ENCODE measurements around the gene EEF1AKMT3.

DNA sequence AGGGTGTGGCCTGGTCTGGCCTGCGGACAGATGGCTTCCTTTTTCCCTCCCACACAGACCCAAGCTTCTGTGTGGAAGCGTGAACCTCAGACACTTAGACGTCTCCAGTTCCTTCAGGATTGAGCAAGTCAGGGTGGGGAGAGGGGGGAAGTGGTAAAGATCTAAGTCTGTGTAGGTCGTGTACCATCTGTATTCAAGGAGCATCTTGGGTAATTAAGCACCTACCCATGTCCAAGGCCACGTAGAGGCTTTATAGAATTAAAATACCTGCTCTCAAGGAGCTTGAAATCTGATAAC is 44.4 kb downstream of the EEF1AKMT3 start:
- TF ChIP-seq EZH2 (IDR thresholded peaks at IDR 0.05; ENCODE audit: borderline replicate concordance, low read length): no peak
- TF ChIP-seq, protein P1, sequence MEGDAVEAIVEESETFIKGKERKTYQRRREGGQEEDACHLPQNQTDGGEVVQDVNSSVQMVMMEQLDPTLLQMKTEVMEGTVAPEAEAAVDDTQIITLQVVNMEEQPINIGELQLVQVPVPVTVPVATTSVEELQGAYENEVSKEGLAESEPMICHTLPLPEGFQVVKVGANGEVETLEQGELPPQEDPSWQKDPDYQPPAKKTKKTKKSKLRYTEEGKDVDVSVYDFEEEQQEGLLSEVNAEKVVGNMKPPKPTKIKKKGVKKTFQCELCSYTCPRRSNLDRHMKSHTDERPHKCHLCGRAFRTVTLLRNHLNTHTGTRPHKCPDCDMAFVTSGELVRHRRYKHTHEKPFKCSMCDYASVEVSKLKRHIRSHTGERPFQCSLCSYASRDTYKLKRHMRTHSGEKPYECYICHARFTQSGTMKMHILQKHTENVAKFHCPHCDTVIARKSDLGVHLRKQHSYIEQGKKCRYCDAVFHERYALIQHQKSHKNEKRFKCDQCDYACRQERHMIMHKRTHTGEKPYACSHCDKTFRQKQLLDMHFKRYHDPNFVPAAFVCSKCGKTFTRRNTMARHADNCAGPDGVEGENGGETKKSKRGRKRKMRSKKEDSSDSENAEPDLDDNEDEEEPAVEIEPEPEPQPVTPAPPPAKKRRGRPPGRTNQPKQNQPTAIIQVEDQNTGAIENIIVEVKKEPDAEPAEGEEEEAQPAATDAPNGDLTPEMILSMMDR (IDR thresholded peaks at IDR 0.05; ENCODE audit: low read length): no peak

Measured in OCI-LY1 (cell line).